ENCODE measurements around the gene CMTM7.
"Not testable (repeated sequence)": the region's sequence is repeated elsewhere in the genome, so short reads cannot be mapped to it uniquely, and the experiment has no call there.

Gene CMTM7

DNA sequence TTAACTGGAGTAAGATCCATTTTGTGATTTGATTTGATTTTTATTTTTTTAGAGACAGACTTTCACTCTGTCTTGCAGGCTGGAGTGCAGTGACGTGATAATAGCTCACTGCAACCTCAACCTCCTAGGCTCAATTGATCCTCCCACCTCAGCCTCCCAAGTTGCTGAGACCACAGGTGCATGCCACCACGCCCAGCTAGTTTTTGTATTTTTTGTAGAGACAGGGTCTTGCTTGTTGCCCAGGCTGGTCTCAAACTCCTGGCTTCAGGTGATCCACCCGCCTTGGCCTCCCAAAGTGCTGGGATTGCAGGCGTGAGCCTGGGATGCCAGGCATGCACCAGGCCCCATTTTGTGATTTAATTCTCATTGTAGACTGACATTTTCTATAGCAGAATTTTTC lies 47.8 kb downstream of the CMTM7 start:
- not testable (repeated sequence) for DNase-seq

DNA sequence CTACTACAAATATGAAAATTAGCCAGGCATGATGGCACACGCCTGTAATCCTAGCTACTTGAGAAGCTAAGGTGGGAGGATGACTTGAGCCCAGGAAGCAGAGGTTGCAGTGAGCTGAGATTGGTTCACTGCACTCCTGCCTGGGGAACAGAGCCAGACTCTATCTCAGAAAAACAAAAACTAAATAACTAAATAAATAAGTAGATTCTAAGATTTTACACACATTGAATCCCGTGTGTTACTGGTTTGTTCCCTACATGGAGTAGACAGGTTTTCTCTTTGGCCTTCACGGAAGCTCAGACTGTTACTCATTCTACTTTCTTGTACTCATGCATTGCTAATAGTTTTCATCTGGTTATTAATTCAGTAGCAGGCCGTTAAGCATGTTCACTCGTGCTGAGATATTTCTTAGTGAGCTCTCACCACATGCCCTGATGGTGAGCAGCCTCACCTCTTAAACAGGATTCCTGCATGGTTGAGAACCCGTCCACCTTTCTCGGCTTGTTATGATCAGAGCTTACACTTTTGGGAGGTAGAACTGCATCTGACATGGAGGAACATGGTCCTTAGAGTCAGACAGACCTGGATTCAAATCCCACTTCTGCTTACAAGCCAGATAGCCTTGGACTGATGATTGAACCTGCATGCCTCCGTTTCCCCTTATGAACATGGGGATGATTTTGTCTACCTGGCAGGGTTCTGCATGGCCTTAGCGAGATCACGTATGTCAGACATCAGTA lies 49.1 kb downstream of the CMTM7 start:
- DNase-seq = no peak

GRCh38 chr3:32442766-32443165 lies 51.1 kb downstream of the CMTM7 start:
- no peak for DNase-seq

DNA sequence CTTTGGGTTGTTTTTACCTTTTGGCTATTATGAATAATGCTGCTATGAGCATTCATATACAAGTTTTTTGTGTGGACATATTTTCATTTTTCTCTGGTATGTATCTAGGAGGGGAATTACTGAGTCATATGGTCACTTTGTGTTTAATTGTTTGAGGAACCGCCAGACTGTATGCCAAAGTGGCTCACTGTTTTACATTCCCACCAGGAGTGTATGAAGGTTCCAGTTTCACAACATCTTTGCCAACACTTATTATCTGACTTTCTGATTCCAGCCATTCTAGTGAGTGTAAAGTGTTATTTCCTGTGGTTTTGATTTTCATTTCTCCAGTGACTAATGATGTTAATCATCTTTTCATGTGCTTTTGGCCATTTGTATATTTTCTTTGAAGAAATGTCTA lies 51.8 kb downstream of the CMTM7 start:
- DNase-seq = no peak

- DNase-seq = no peak
Observed at GRCh38 chr3:32447865-32448400, 56.3 kb downstream of the CMTM7 start.

- DNase-seq = no peak
Observed at GRCh38 chr3:32448686-32449474, 57.2 kb downstream of the CMTM7 start.

DNA sequence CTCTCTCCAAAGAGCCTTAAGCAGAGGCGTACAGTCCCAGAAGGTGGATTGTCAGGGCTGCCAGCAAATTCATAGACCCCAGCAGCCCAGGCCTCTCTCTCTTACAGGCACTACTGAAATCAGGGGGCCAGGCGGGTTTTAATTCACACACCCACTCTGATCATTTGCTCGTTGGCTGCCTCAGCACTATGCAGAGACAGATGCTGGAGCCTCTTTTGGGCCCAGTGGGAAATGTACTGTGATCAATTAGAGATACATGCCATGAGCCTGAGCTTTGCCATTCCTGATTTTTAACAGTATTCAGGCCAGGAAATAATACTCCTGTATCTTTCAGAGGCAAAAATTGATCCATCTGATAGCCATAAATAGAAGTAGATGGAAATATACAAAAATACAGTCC lies 58.0 kb downstream of the CMTM7 start:
- DNase-seq = no peak

- no peak for DNase-seq
Observed at GRCh38 chr3:32450426-32450825, 58.8 kb downstream of the CMTM7 start.

DNA sequence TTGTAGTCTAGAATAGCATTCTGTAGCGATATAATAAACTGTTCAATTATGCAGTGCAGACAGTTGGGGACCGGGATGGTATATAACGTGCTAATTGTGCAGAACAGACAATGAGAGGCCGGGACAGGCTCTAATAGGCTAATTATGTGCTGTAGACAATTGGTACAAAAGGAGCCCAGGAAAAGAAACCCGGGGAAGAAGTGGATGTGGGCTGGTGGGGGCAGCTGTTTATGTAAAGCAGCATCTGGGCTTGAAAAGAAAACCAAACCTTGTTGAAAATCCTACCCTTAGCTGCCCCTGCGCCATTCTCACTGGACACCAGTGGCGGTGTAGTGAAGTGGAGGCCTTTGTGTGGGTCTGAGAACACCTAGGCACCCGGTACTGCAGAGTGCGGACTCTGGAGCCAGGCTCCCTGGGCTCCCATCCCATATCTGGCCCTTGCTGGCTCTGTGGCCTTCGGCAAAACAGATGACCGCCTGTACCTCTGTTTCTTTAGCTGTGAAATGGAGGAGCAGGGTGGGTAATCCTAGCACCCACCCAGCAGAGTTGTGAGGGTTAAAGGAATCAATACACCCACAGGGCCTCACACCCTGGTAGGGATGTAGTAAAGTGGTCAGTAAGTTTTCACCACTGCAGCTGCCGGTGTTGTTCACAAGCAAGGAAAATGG lies 59.5 kb downstream of the CMTM7 start:
- no peak for DNase-seq

GRCh38 chr3:32452009-32452408 lies 60.4 kb downstream of the CMTM7 start:
- DNase-seq = no peak

DNA sequence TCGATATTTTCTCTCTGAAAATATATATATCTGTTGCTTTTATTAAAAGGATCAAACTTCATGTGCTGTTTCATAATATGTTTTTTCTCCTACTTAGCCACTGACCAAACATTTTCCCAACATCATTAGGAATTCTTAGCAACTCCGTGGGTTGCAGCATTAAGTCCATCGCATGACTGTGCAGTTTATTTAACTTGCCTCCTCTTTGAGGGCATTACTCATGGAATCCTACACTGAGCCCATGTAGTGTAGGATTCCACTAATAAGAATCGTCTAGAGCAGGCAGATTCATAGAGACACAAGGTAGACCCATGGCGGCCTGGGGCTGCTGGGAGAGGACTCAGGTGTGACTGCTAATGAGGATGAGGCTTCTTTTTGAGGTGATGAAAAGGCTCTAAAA lies 61.7 kb downstream of the CMTM7 start:
- DNase-seq = no peak

DNA sequence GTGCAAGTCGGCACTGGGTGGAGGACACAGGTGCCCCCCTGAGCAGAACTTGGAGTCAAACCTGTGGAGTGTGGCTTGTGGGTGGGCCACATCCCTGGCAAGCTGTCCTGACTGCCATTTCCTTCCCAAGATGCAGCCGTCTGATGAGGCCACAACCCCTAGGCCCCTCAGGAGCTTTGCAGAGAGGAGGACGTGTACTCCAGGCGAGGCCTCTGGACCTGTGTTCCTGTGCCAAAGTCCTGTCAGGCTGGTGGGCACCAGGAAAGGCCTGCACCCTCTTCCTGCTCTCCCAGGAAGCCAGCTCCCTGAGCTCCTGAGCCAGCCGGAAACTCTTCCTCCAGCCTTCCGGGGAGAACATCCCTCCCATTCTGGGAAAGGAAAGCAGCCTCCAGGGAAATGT lies 62.5 kb downstream of the CMTM7 start:
- no peak for DNase-seq

DNA sequence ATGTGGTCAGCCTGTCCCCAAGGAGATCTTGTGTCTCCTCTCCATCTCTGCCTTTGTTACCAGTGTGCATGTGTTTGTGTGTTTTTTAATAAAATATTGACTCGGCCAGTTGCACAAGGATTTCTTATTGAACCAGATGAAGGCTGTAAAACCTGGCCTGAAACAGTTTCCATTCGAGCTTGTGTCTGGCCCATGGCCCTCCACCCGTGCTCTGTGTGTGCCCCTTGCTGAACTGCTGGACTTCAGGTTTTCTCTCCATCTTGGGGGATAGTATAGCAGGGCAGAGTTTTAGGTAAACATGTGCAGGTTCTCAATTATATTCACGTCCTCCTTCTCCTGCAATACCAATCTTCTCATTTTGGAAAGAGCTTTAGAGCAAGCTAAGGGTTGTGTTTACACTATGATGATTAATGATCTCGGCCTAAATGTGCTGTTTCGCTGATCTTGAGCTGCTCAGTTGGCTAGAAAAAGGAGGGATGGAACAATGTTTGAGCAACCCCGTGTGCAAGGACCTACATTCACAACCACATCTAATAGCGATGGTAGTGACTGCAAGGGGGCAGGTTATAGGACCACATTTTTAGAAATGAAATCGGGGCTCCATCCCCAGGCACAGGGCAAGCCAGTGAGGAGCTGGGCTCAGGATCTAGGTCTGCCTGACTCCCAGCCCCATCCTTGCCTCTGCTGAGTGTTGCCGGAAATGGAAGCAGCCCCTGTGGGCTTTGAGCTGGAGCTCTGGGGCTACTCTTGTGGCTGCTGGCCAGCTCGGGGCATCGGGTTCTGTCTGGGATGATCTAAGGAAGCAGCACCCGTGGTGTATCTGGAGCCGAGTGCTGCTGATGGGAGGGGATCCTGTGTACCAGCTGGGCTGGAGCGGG lies 63.3 kb downstream of the CMTM7 start:
- no peak for DNase-seq

DNA sequence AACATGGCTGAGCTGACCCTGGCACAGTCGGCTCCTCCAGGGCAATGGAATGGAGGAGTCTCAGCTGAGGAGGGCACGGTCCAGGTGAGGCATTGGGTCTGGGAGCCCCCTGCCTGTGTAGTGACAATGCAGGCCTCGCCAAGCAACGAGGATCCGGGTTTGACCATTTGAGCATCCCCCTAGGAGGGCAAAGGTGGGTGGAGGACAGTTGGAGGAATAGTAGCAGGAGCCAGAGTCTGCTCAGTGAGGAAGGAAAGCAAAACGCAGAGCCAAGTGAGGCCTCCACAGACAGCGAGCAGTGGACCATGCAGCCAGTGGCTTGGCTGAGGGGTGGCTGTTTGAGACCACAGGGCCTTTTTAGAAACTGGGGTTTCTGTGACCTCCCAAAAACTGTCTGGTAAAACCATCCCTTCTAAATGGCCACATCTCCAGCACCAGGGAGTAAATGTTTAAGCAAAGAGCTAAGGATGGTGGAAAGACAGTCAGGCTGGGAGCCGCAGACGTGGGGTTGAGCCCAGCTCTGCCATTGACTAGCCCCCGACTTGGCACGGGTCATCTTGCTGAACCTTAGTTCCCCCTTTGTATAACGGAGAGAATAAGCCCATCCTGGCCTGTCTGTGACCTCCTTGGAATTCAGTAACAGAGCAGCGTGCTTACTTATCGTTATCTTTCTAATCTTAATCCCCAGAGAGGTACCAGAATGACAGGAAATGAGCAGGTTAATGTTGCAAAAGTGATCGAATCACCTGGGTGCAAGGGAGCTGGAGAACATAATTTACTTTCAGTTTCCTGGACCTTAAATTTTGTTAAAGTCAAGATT lies 64.2 kb downstream of the CMTM7 start:
- no peak for DNase-seq

GRCh38 chr3:32456429-32457130 lies 64.9 kb downstream of the CMTM7 start:
- DNase-seq = no peak

- DNase-seq = no peak
Observed at GRCh38 chr3:32457971-32458471, 66.4 kb downstream of the CMTM7 start.

GRCh38 chr3:32459450-32459849 lies 67.8 kb downstream of the CMTM7 start:
- no peak for DNase-seq

DNA sequence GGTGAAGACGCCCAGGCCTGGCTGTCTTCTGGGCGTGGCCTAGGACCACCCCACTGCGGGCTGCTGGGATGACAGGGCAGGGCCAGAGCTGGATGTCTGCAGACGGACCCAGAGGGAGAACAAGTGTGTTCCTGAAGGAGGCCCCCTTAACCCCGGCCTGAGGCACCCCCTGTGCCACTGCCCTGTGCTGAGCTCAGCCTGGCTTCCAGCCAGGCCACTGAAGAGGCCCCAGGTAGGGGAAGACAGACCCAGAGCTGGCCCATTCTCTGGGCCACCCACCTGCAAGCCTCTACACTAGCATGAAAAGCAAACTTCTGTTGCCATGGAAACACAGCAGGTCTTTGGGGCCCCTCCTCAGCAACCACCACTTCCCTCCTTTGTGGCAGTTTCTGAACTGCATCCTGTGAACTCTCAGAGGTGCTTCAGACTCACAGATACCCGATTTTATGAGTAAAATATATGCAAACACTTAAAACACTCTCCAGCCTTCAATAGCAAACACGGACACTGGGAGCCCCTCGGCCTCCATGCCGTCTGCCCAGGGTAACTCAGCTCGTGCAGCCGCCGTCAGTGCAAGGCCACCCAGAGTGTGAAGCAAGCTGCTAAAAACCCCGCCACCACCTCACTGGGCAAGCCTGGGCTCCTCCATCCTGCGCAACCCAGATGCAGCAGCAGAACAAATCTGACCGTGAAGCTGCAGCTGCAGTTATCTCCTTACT lies 68.5 kb downstream of the CMTM7 start:
- peak; percentile 44 for DNase-seq

- DNase-seq = not testable (repeated sequence)
Observed at GRCh38 chr3:32460817-32461496, 69.3 kb downstream of the CMTM7 start.

Data from NCI-H2029 (cell line).